Measurements from ENCODE around the gene CIAPIN1.

Gene CIAPIN1

DNA sequence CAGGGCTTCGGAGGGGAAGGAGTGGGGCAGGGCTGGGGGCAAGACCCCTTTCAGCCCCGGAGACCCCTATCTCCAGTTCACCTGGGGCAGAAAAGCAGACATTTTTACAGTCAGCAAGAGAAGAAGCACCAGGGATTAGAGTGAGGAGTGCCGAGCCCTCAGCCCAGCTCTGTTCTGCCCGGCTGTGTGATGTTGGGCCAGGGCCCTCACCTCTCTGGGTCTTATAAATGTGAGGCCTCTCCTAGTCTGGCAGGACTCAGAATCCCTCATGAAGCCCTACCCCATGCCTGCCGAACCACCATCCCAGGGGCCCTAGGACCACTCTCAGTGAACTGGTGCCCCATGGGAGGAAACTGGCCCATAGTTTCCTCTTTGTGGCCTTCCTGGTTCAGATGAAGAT, 62.1 kb downstream of the CIAPIN1 start:
- TF ChIP-seq, protein P1, sequence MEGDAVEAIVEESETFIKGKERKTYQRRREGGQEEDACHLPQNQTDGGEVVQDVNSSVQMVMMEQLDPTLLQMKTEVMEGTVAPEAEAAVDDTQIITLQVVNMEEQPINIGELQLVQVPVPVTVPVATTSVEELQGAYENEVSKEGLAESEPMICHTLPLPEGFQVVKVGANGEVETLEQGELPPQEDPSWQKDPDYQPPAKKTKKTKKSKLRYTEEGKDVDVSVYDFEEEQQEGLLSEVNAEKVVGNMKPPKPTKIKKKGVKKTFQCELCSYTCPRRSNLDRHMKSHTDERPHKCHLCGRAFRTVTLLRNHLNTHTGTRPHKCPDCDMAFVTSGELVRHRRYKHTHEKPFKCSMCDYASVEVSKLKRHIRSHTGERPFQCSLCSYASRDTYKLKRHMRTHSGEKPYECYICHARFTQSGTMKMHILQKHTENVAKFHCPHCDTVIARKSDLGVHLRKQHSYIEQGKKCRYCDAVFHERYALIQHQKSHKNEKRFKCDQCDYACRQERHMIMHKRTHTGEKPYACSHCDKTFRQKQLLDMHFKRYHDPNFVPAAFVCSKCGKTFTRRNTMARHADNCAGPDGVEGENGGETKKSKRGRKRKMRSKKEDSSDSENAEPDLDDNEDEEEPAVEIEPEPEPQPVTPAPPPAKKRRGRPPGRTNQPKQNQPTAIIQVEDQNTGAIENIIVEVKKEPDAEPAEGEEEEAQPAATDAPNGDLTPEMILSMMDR (IDR thresholded peaks at IDR 0.05): no peak

DNA sequence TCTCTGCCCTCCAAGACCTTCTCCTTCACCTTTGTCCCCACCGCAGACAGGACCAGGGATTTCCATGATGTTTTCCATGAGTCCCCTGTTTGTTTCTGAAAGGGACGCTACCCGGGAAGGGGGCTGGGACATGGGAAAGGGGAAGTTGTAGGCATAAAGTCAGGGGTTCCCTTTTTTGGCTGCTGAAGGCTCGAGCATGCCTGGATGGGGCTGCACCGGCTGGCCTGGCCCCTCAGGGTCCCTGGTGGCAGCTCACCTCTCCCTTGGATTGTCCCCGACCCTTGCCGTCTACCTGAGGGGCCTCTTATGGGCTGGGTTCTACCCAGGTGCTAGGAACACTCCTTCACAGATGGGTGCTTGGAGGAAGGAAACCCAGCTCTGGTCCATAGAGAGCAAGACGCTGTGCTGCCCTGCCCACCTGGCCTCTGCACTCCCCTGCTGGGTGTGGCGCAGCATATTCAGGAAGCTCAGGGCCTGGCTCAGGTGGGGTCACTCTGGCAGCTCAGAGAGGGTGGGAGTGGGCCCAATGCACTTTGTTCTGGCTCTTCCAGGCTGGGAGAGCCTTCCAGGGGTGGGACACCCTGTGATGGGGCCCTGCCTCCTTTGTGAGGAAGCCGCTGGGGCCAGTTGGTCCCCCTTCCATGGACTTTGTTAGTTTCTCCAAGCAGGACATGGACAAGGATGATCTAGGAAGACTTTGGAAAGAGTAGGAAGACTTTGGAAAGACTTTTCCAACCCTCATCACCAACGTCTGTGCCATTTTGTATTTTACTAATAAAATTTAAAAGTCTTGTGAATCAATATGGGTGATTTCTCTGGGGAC, 62.7 kb downstream of the CIAPIN1 start:
- TF ChIP-seq, protein P1 (IDR thresholded peaks at IDR 0.05): no peak

DNA sequence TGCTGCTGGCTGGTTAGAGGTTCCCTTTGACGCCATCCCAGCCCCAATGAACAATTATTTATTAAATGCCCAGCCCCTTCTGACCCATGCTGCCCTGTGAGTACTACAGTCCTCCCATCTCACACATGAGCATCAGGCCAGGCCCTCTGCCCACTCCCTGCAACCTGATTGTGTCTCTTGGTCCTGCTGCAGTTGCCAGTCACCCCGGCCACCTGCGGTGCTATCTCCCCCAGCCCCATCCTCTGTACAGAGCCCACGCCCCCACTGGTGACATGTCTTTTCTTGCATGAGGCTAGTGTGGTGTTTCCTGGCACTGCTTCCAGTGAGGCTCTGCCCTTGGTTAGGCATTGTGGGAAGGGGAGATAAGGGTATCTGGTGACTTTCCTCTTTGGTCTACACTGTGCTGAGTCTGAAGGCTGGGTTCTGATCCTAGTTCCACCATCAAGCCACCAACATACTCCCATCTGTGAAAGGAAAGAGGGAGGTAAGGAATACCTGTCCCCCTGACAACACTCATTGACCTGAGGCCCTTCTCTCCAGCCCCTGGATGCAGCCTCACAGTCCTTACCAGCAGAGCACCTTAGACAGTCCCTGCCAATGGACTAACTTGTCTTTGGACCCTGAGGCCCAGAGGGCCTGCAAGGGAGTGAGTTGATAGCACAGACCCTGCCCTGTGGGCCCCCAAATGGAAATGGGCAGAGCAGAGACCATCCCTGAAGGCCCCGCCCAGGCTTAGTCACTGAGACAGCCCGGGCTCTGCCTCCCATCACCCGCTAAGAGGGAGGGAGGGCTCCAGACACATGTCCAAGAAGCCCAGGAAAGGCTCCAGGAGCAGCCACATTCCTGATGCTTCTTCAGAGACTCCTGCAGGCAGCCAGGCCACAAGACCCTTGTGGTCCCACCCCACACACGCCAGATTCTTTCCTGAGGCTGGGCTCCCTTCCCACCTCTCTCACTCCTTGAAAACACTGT, 63.6 kb downstream of the CIAPIN1 start:
- TF ChIP-seq, protein P1 (IDR thresholded peaks at IDR 0.05): no peak

DNA sequence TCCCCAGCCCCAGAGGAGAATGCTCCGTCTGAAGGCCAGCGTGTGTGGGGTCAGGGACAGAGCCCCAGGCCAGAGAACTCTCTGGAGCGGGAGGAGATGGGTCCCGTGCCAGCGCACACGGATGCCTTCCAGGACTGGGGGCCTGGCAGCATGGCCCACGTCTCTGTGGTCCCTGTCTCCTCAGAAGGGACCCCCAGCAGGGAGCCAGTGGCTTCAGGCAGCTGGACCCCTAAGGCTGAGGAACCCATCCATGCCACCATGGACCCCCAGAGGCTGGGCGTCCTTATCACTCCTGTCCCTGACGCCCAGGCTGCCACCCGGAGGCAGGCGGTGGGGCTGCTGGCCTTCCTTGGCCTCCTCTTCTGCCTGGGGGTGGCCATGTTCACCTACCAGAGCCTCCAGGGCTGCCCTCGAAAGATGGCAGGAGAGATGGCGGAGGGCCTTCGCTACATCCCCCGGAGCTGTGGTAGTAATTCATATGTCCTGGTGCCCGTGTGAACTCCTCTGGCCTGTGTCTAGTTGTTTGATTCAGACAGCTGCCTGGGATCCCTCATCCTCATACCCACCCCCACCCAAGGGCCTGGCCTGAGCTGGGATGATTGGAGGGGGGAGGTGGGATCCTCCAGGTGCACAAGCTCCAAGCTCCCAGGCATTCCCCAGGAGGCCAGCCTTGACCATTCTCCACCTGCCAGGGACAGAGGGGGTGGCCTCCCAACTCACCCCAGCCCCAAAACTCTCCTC, 64.5 kb downstream of the CIAPIN1 start:
- TF ChIP-seq, protein P1 (IDR thresholded peaks at IDR 0.05): no peak

DNA sequence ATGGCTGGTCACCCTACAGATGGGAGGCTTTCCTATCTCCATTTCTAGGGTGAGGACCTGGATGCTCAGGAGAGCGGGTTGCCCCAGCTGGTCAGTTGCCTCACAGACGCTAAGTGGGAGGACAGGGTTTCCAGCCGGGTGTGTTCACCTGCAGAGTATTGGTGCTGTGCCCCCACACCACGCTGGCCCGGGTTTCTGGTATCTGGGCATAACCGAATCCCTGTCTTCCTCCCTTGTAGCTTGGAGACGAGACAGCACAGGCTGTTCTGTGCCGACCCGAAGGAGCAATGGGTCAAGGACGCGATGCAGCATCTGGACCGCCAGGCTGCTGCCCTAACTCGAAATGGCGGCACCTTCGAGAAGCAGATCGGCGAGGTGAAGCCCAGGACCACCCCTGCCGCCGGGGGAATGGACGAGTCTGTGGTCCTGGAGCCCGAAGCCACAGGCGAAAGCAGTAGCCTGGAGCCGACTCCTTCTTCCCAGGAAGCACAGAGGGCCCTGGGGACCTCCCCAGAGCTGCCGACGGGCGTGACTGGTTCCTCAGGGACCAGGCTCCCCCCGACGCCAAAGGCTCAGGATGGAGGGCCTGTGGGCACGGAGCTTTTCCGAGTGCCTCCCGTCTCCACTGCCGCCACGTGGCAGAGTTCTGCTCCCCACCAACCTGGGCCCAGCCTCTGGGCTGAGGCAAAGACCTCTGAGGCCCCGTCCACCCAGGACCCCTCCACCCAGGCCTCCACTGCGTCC, 65.2 kb downstream of the CIAPIN1 start:
- TF ChIP-seq, protein P1 (IDR thresholded peaks at IDR 0.05): no peak

DNA sequence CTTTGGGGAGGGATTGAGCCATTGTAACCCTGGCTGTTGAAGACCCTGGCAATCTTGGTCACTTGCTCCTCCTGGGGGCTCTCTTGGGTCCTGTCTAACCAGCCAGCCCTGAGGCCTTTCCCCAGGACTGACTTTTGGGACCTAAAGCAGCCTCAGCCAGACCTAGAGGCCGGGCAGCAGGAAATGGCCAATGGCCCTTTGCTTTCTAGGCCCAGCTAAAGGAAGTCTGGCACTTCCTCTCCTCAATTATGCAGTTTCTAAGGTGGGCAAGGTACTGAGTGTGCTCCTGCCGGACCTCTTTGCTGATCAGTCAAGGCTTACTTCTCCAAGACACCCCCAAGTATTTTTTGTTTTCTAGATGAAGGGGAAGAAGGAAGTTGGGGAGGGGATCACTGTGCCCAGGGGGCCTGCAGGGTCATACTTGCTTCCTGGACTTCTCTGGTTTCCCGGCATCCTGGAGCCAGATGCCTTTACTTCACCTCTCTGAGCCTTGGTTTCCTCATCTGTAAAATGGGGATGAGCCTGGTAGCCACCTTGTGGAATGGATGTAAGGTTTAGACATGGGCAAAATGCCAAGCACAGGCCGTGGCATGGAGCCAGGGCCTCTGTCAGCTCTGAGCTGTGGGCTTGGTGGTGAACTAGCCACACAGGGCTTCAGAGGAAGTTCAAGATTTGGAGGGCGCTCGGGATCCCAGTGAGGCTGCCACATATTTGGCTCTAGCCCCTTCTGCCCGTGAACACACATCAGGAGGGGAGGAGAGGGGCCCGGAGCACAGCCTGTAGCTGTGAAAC, 66.3 kb downstream of the CIAPIN1 start:
- TF ChIP-seq, protein P1 (IDR thresholded peaks at IDR 0.05): no peak

All from LNCAP (cell line).